ENCODE results near the gene MRPL11. TPM values are rescaled to one million over a fixed set of nuclear protein-coding genes. Genes with fewer than 3 reads are reported as not detected.

The MRPL11 gene
- total and polyA plus RNA-seq, 4 donors, result 32.7 to 56.8 (median 41.2) TPM

DNA sequence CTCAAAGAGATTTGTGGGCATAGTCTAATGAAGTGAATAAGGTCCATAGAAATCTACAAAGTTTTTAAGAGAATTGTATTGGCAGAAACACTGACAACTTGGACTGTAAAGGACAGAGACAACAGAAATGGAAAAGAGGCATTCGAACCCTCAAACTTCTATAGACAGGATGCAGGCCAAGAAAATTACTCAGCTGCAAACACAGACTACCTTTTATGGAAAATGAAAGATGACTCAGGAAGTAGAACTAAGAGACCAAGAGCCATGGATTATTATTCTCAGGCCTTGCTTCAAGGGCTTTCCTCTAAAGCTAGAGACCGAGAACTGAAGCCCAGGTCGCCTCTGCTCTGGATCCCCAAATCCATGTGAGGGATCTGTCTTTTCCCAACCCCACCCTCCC is 24.3 kb upstream of the MRPL11 start:
- 92 to 96% methylated on average over 3 of the region's 3 CpGs for WGBS, 2 donors
- Histone ChIP-seq H3K27ac (ENCODE audit: low read depth in 1 of 2, low read length in 1 of 2) (no peak overlapping the region), H3K9me3 (ENCODE audit: control insufficient read depth in 4 of 4, insufficient read depth in 3 of 4, low read length in 3 of 4) (no peaks in the 10 kb centered on the region), H3K4me1 (ENCODE audit: control insufficient read depth in 5 of 5, insufficient read depth in 5 of 5, low read length in 5 of 5) (peaks cover 0 to 7% (median 5%) of the 10 kb centered on the region in 5 donors), H3K9ac (ENCODE audit: insufficient read depth in 1 of 2, low read length in 2 of 2) (no peak overlapping the region), H3K27me3 (ENCODE audit: control insufficient read depth in 3 of 3, insufficient read depth in 3 of 3, low read length in 2 of 3) (no peaks in the 10 kb centered on the region), H3K4me3 (no peak overlapping the region), H3K36me3 (ENCODE audit: control insufficient read depth in 4 of 4, insufficient read depth in 4 of 4, low read length in 4 of 4) (no peaks in the 10 kb centered on the region)
- TF ChIP-seq, protein P1, sequence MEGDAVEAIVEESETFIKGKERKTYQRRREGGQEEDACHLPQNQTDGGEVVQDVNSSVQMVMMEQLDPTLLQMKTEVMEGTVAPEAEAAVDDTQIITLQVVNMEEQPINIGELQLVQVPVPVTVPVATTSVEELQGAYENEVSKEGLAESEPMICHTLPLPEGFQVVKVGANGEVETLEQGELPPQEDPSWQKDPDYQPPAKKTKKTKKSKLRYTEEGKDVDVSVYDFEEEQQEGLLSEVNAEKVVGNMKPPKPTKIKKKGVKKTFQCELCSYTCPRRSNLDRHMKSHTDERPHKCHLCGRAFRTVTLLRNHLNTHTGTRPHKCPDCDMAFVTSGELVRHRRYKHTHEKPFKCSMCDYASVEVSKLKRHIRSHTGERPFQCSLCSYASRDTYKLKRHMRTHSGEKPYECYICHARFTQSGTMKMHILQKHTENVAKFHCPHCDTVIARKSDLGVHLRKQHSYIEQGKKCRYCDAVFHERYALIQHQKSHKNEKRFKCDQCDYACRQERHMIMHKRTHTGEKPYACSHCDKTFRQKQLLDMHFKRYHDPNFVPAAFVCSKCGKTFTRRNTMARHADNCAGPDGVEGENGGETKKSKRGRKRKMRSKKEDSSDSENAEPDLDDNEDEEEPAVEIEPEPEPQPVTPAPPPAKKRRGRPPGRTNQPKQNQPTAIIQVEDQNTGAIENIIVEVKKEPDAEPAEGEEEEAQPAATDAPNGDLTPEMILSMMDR (IDR thresholded peaks at IDR 0.05; ENCODE audit: control extremely low read depth, extremely low read depth), result no peak
- DNase-seq, result no peak
- no peak for ATAC-seq (ENCODE audit: insufficient read depth, low FRiP score)

DNA sequence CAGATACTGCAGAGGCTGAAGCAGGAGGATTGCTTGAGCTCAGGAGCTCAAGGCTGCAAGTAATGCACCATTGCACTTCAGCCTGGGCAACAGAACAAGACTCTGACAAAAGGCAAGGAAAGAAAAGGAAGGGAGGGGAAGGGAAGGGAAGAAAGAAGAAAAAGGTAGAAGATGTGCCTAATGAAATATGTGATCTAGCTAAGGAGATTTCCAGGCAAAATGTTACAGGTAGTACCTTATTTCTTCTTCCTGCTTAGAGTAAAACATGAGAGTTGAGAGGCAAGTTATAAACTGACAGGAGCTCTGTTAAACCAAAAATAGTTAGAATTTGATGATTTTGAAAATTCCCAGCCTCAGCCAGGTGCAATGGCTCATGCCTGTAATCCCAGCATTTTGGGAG is 23.4 kb upstream of the MRPL11 start:
- DNase-seq (no peak), ATAC-seq (ENCODE audit: insufficient read depth, low FRiP score) (no peak)
- TF ChIP-seq, protein P1 (IDR thresholded peaks at IDR 0.05; ENCODE audit: control extremely low read depth, extremely low read depth), result no peak
- H3K9ac ChIP-seq (ENCODE audit: insufficient read depth in 1 of 2, low read length in 2 of 2), result no peak overlapping the region
- H3K27ac ChIP-seq (ENCODE audit: low read depth in 1 of 2, low read length in 1 of 2), result no peak overlapping the region
- no peaks in the 10 kb centered on the region for H3K9me3 ChIP-seq (ENCODE audit: control insufficient read depth in 4 of 4, insufficient read depth in 3 of 4, low read length in 3 of 4)
- H3K36me3 ChIP-seq (ENCODE audit: control insufficient read depth in 4 of 4, insufficient read depth in 4 of 4, low read length in 4 of 4), result no peaks in the 10 kb centered on the region
- no peak overlapping the region for H3K4me3 ChIP-seq
- peaks cover 0 to 2% (median 0%) of the 10 kb centered on the region in 5 donors for H3K4me1 ChIP-seq (ENCODE audit: control insufficient read depth in 5 of 5, insufficient read depth in 5 of 5, low read length in 5 of 5)
- H3K27me3 ChIP-seq (ENCODE audit: control insufficient read depth in 3 of 3, insufficient read depth in 3 of 3, low read length in 2 of 3), result no peaks in the 10 kb centered on the region

DNA sequence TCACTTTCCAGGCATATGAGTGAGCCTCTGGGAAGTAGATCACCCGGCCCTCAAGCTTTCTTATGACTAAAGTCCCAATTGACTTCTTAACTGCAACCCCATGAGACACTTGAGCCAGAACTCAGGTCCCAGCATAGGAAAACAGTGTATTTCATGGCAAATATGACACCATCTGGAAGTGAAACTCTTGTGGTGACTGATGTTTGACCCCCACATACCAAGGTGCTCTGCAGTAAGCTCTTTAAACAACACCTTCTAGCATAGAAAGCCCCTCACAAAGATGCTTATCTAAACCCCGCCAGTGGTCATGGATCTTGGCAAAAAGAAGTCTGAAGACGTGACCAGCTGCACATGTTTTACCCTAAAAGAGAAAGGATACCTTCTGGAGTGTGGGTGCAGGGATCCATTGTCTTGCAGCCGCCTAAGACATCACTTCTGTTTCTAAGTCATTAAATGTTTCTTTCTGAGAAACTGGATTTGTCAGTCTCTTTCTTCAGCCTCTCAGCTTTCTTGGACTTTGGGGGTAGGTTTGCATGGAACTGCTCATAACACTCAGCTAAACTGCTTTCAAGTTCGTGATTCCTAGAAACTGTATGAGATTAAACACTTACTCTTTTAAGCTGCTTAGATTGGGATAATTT is 20.6 kb upstream of the MRPL11 start:
- no peak for ATAC-seq (ENCODE audit: insufficient read depth, low FRiP score)
- TF ChIP-seq, protein P1 (IDR thresholded peaks at IDR 0.05; ENCODE audit: control extremely low read depth, extremely low read depth), result no peak
- Histone ChIP-seq H3K36me3 (ENCODE audit: control insufficient read depth in 4 of 4, insufficient read depth in 4 of 4, low read length in 4 of 4) (no peaks in the 10 kb centered on the region), H3K9ac (ENCODE audit: insufficient read depth in 1 of 2, low read length in 2 of 2) (no peak overlapping the region), H3K9me3 (ENCODE audit: control insufficient read depth in 4 of 4, insufficient read depth in 3 of 4, low read length in 3 of 4) (no peaks in the 10 kb centered on the region), H3K4me1 (ENCODE audit: control insufficient read depth in 5 of 5, insufficient read depth in 5 of 5, low read length in 5 of 5) (no peaks in the 10 kb centered on the region), H3K4me3 (no peak overlapping the region), H3K27me3 (ENCODE audit: control insufficient read depth in 3 of 3, insufficient read depth in 3 of 3, low read length in 2 of 3) (no peaks in the 10 kb centered on the region), H3K27ac (ENCODE audit: low read depth in 1 of 2, low read length in 1 of 2) (no peak overlapping the region)
- DNase-seq, result no peak
- 45 to 69% methylated on average over 5 of the region's 5 CpGs for WGBS, 2 donors

DNA sequence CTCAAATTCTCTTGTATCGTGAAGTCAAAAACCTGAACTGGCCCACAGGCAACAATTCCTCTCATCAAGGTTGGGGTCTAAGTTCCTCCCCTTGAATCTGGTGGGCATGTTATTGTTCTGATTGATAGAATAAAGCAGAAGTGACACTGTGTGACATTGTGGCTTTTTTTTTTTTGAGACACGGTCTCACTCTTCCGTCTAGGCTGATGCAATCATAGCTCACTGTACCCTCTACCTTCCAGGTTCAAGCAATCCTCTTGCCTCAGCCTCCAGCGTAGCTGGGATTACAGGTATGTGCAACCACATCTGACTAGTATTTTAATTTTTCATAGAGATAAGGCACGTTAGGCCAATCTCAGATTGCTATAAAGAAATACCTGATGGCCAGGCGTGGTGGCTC is 19.2 kb upstream of the MRPL11 start:
- H3K36me3 ChIP-seq (ENCODE audit: control insufficient read depth in 4 of 4, insufficient read depth in 4 of 4, low read length in 4 of 4), result no peaks in the 10 kb centered on the region
- TF ChIP-seq, protein P1 (IDR thresholded peaks at IDR 0.05; ENCODE audit: control extremely low read depth, extremely low read depth), result no peak
- no peaks in the 10 kb centered on the region for H3K9me3 ChIP-seq (ENCODE audit: control insufficient read depth in 4 of 4, insufficient read depth in 3 of 4, low read length in 3 of 4)
- ATAC-seq (ENCODE audit: insufficient read depth, low FRiP score), result no peak
- no peak for DNase-seq
- no peak overlapping the region for H3K4me3 ChIP-seq
- H3K27me3 ChIP-seq (ENCODE audit: control insufficient read depth in 3 of 3, insufficient read depth in 3 of 3, low read length in 2 of 3), result peaks cover 0 to 5% (median 0%) of the 10 kb centered on the region in 3 donors
- H3K27ac ChIP-seq (ENCODE audit: low read depth in 1 of 2, low read length in 1 of 2), result no peak overlapping the region
- no peak overlapping the region for H3K9ac ChIP-seq (ENCODE audit: insufficient read depth in 1 of 2, low read length in 2 of 2)
- 58 to 71% methylated on average over 6 of the region's 6 CpGs for WGBS, 2 donors
- H3K4me1 ChIP-seq (ENCODE audit: control insufficient read depth in 5 of 5, insufficient read depth in 5 of 5, low read length in 5 of 5), result no peaks in the 10 kb centered on the region
